Keratinocyte (primary cell): ENCODE data around the gene PHOSPHO1.

Source experiments
- EZH2 ChIP-seq: IDR thresholded peaks from one replicate; pipeline ENCODE4 v1.6.1; 2012; ENCODE audit warnings: inconsistent platforms, mild to moderate bottlenecking, low read length, moderate library complexity
- TF ChIP-seq, protein P1 (sequence below), 3 experiments: IDR thresholded peaks in 1 of 3; conservative IDR thresholded peaks in 1 of 3; optimal IDR thresholded peaks in 1 of 3; 2 replicates in 2 of 3; 3 replicates in 1 of 3; pipeline versions ENCODE3 to v1.5.1; 2011; ENCODE audit warnings: low read length in 3 of 3, mild to moderate bottlenecking in 3 of 3, moderate library complexity in 2 of 3, control low read depth in 1 of 3, inconsistent platforms in 1 of 3; ENCODE audit not compliant: insufficient read depth in 2 of 3; ENCODE audit errors: extremely low read depth in 1 of 3

DNA sequence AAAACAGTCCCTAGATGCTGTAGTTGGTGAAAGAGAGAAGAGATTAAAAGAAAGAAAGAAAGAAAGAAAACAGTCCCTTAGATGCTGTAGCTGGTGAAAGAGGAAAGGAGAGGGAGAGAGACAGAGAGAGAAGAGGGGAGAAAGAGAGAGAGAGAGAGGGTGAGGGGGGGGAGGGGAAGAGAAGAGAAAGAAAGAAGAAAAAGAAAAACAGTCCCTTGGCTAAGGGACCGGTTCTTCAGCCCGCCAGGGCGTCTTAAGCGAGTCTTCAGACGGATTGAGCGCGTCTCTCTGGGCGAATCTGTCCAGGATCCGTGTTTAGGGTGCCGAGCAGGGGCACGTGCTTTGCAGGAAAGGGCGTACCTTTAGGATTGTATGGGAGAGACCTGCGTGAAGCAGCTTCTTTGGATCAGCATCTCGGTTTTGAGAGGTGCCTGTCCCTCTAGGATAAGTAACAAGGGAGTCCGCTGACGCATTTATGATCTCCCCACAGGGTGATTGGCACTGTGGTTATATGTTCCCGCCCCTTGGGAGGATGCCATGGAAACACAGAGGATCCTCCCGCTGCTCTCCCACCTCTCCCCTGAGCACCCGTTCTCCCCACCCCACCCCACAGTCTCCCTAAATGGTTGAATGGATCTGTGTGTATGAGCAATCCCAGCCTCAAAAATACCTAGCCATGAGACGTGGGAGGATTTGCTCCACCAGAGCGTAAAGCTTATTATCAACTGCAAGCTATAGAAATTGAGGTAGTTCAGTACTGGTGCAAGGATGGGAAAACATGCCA is 36.9 kb downstream of the PHOSPHO1 start:
- TF ChIP-seq, protein P1, sequence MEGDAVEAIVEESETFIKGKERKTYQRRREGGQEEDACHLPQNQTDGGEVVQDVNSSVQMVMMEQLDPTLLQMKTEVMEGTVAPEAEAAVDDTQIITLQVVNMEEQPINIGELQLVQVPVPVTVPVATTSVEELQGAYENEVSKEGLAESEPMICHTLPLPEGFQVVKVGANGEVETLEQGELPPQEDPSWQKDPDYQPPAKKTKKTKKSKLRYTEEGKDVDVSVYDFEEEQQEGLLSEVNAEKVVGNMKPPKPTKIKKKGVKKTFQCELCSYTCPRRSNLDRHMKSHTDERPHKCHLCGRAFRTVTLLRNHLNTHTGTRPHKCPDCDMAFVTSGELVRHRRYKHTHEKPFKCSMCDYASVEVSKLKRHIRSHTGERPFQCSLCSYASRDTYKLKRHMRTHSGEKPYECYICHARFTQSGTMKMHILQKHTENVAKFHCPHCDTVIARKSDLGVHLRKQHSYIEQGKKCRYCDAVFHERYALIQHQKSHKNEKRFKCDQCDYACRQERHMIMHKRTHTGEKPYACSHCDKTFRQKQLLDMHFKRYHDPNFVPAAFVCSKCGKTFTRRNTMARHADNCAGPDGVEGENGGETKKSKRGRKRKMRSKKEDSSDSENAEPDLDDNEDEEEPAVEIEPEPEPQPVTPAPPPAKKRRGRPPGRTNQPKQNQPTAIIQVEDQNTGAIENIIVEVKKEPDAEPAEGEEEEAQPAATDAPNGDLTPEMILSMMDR (optimal IDR thresholded peaks at IDR 0.05 in 1 of 3, IDR thresholded peaks at IDR 0.05 in 1 of 3, conservative IDR thresholded peaks at IDR 0.05 in 1 of 3; ENCODE audit: extremely low read depth in 1 of 3, insufficient read depth in 2 of 3, low read length in 3 of 3), result no peak
- no peak for TF ChIP-seq EZH2
